Lower lobe of right lung (tissue), 2 donors: ENCODE results near the gene XRCC5. TPM values are rescaled to one million over a fixed set of nuclear protein-coding genes. Genes with fewer than 3 reads are reported as not detected.

ENCODE experiments used
- ATAC-seq, 2 donors: fragments of 200-7000 bp; cut with Tn5 transposase; one replicate each; pipeline ENCODE4 v1.9.1; 2020 to 2022; ENCODE audit warnings: mild to moderate bottlenecking in 2 of 2, moderate library complexity in 2 of 2
- DNase-seq: peaks from one replicate; pipeline ENCODE4 v3.0.0-alpha.2; 2020
- H3K27ac ChIP-seq: fragments of 200-600 bp; one replicate; pipeline ENCODE4 v1.8.0; 2022
- H3K27me3 ChIP-seq: fragments of 200-600 bp; one replicate; pipeline ENCODE4 v1.8.0; 2022; ENCODE audit warnings: low read depth
- H3K36me3 ChIP-seq: fragments of 200-600 bp; one replicate; pipeline ENCODE4 v1.8.0; 2022; ENCODE audit warnings: mild to moderate bottlenecking
- H3K4me1 ChIP-seq: fragments of 200-600 bp; one replicate; pipeline ENCODE4 v1.8.0; 2022
- H3K4me3 ChIP-seq: fragments of 200-600 bp; one replicate; pipeline ENCODE4 v1.8.0; 2022; ENCODE audit warnings: mild to moderate bottlenecking
- H3K9me3 ChIP-seq: fragments of 200-600 bp; one replicate; pipeline ENCODE4 v1.8.0; 2022
- CTCF ChIP-seq: fragments of 200-600 bp; IDR thresholded peaks from one replicate; pipeline ENCODE4 v1.8.0; 2022; ENCODE audit warnings: antibody characterized with exemption, mild to moderate bottlenecking
- intact Hi-C: fragments of 100-400 bp; cut with DNase I; formaldehyde crosslinking; loops from one replicate; pipeline ENCODE4 v1.11.0; 2022
- total RNA-seq: library from RNA; stranded (reverse); fragmentation: NEBNext Ultra II Directional; extraction: Animal tissue kit (Norgen Biotek cat#: 25700); gene quantifications from one replicate; pipeline ENCODE4 v1.2.1, GENCODE V29; 2021
- donor health status: DM: no; HTN: yes; CAD: no; lungs with severe emphysema.

Gene XRCC5
- total RNA-seq, 1 donor from 2014 or later = 155 TPM

DNA sequence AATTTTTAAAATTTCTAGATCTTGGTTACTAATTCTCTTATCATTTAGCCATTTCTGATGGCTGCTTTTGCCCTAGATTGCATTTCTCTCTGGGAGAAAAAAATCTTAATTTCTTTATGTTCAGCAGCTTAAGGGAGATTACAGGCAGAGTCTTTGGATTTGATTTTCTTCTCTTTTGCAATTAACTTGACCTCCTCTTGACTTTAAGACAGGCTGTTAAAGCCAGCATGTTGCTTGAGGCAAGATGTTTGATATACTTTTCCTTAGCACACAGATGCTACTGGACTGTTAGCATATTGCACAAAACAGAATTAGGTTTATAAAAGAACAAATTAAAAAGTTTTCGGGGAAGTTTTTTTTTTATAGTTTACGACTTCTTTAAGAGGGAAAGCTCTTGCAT is 50.0 kb downstream of the XRCC5 start:
- peaks cover 92% of the 10 kb centered on the region for H3K36me3 ChIP-seq
- H3K4me3 ChIP-seq = no peak overlapping the region
- no peak for DNase-seq
- no peaks in the 10 kb centered on the region for H3K27me3 ChIP-seq
- no peaks in the 10 kb centered on the region for H3K4me1 ChIP-seq
- no peaks in the 10 kb centered on the region for H3K9me3 ChIP-seq
- ATAC-seq = no peak
- intact Hi-C loops = no loop called here
- no peak for TF ChIP-seq CTCF
- H3K27ac ChIP-seq = no peak overlapping the region

GRCh38 chr2:216159646-216160045 is 50.5 kb downstream of the XRCC5 start:
- Histone ChIP-seq H3K4me1 (no peaks in the 10 kb centered on the region), H3K4me3 (no peak overlapping the region), H3K27me3 (no peaks in the 10 kb centered on the region), H3K27ac (no peak overlapping the region), H3K36me3 (peaks cover 92% of the 10 kb centered on the region), H3K9me3 (no peaks in the 10 kb centered on the region)
- ATAC-seq (no peak), DNase-seq (no peak)
- intact Hi-C loops = no loop called here
- no peak for TF ChIP-seq CTCF

DNA sequence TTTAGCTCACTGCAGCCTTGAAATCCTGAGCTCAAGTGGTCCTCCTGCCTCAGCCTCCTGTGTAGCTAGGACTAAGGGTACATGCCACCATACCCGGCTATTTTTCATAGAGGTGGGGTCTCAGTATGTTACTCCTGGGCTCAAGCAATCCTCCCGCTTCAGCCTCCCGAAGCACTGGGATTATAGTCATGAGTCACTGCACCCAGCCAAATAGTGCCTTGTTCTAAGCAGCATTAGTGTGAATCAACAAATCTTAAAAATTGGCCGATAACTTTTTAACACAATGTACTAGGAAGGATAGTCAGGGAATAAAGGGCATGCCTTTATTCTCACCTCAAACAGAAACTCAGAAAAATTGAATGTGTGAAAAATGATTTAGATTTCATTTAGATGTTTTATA is 51.6 kb downstream of the XRCC5 start:
- intact Hi-C loops = no loop called here
- no peak for ATAC-seq
- Histone ChIP-seq H3K4me3 (no peak overlapping the region), H3K4me1 (no peaks in the 10 kb centered on the region), H3K9me3 (no peaks in the 10 kb centered on the region), H3K36me3 (peaks cover 92% of the 10 kb centered on the region), H3K27me3 (no peaks in the 10 kb centered on the region), H3K27ac (no peak overlapping the region)
- no peak for TF ChIP-seq CTCF
- DNase-seq = no peak

- no peak for TF ChIP-seq CTCF
- intact Hi-C loops = no loop called here
- H3K4me3 ChIP-seq = no peak overlapping the region
- H3K27me3 ChIP-seq = no peaks in the 10 kb centered on the region
- no peak overlapping the region for H3K27ac ChIP-seq
- ATAC-seq (no peak), DNase-seq (no peak)
- peaks cover 92% of the 10 kb centered on the region for H3K36me3 ChIP-seq
- H3K9me3 ChIP-seq = no peaks in the 10 kb centered on the region
- H3K4me1 ChIP-seq = no peaks in the 10 kb centered on the region
Measured at GRCh38 chr2:216161967-216162366, 52.8 kb downstream of the XRCC5 start.

DNA sequence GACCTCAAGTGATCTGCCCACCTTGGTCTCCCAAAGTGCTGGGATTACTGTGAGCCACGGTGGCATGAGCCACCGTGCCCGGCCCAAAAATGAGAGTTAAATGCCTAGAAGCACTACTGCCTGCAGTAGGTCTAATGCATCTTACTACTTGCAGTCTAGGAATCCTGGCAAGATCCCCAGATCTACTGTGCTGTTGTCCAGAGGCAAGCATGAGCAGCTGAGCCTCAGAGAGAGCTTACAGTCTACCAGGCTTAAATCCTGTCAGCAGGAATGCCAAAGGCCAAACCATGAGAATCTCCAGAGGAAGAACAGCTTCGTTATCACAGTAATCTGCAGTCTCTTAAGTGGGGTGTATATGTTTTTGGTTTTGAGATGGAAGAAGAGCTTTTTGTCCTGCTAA is 54.4 kb downstream of the XRCC5 start:
- no peak for ATAC-seq
- H3K27me3 ChIP-seq = no peaks in the 10 kb centered on the region
- no peak overlapping the region for H3K4me3 ChIP-seq
- H3K9me3 ChIP-seq = no peaks in the 10 kb centered on the region
- H3K36me3 ChIP-seq = peaks cover 94% of the 10 kb centered on the region
- no peak for TF ChIP-seq CTCF
- H3K4me1 ChIP-seq = no peaks in the 10 kb centered on the region
- H3K27ac ChIP-seq = no peak overlapping the region
- intact Hi-C loops = no loop called here
- DNase-seq = no peak

- DNase-seq (no peak), ATAC-seq (no peak)
- H3K9me3 ChIP-seq = no peaks in the 10 kb centered on the region
- intact Hi-C loops = no loop called here
- no peak overlapping the region for H3K27ac ChIP-seq
- peaks cover 95% of the 10 kb centered on the region for H3K36me3 ChIP-seq
- H3K27me3 ChIP-seq = no peaks in the 10 kb centered on the region
- H3K4me3 ChIP-seq = no peak overlapping the region
- H3K4me1 ChIP-seq = no peaks in the 10 kb centered on the region
- TF ChIP-seq CTCF = no peak
Measured at GRCh38 chr2:216164087-216164486, 54.9 kb downstream of the XRCC5 start.
